Activated CD4-positive, alpha-beta T cell treated with anti-CD3 and anti-CD28 coated beads, Interleukin-2, Interleukin-4, amounts not matched to agents 100 ng/mL and 50 ng/mL, durations not matched to agents 16 hours and 8 hours (primary cell): Measurements from ENCODE around the gene CD68.

Source experiments
- DNase-seq: peaks from one replicate; pipeline ENCODE4 v3.0.0-alpha.2; 2020; ENCODE audit warnings: low spot score

The CD68 gene, protein sequence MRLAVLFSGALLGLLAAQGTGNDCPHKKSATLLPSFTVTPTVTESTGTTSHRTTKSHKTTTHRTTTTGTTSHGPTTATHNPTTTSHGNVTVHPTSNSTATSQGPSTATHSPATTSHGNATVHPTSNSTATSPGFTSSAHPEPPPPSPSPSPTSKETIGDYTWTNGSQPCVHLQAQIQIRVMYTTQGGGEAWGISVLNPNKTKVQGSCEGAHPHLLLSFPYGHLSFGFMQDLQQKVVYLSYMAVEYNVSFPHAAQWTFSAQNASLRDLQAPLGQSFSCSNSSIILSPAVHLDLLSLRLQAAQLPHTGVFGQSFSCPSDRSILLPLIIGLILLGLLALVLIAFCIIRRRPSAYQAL

DNA sequence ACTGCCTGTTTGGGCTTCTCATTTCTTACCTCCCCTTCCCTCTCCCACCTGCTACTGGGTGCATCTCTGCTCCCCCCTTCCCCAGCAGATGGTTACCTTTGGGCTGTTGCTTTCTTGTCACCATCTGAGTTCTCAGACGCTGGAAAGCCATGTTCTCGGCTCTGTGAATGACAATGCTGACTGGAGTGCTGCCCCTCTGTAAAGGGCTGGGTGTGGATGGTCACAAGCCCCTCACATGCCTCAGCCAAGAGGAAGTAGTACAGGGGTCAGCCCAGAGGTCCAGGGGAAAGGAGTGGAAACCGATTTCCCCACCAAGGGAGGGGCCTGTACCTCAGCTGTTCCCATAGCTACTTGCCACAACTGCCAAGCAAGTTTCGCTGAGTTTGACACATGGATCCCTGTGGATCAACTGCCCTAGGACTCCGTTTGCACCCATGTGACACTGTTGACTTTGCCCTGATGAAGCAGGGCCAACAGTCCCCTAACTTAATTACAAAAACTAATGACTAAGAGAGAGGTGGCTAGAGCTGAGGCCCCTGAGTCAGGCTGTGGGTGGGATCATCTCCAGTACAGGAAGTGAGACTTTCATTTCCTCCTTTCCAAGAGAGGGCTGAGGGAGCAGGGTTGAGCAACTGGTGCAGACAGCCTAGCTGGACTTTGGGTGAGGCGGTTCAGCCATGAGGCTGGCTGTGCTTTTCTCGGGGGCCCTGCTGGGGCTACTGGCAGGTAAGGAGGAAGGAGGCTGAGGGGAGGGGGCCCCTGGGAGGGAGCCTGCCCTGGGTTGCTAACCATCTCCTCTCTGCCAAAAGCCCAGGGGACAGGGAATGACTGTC, at the start of gene CD68:
Gene CD68, plus strand, starts transcription at position 638 of the 833 bp plus-strand sequence. Its CDS starts 40 bp downstream, at position 678.
- DNase-seq: peak; percentile 89

DNA sequence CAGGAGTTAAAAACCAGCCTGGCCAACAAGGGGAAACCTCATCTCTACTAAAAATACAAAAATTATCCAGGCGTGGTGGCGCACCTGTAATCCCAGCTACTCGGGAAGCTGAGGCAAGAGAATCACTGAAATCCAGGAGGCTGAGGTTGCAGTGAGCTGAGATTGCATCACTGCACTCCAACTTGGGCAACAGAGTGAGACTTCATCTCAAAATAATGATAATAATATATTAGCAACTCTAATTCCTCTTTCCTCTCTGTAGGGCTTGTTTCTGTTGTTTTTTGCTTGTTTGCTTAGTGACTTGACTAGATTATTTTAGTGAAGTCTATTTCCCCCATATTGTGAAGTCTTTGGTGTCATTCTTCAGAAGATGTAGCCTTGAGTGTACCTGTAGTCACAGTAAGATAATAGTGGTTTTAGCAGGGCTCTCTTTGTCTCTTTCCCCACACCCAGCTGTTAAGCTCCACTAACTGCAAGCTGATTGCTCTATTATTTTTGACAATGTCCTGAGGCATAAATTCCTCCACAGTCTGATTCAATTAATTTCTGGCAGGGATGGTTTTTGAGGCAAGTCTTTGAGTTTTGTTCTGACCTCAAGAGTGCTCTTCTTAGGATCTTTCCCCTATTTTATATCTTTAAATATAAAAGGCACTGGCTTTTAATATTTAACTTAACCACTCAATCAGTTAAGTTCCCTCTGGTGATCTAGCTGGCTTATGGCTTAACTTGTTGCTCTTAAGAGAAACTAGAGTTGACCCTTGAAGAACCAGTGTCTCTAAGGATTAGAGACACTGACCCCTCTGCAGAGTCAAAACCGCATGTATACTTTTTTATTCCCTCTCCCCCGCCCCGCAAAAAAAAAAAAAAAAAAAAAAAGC, 49.2 kb upstream of the CD68 start:
- DNase-seq: no peak

DNA sequence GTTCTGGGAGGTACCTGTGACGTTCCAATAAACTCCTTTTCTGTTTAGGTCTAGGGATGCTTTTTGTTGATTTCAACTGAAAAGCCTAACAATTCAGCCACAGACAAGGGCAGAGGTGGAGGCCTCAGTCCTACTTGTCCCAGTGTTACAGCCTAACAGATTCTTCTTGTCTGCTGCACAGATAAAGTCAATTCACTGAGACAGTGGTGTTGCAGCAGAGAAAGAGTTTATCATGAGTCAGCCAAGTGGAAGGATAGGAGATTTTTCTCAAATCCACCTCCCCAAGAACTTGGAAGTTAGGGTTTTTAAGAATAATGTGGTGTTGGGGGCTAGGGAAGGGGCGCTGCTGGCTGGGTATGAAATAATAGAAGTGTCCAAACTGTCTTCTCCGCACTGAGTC, 41.4 kb upstream of the CD68 start:
- DNase-seq: no peak

DNA sequence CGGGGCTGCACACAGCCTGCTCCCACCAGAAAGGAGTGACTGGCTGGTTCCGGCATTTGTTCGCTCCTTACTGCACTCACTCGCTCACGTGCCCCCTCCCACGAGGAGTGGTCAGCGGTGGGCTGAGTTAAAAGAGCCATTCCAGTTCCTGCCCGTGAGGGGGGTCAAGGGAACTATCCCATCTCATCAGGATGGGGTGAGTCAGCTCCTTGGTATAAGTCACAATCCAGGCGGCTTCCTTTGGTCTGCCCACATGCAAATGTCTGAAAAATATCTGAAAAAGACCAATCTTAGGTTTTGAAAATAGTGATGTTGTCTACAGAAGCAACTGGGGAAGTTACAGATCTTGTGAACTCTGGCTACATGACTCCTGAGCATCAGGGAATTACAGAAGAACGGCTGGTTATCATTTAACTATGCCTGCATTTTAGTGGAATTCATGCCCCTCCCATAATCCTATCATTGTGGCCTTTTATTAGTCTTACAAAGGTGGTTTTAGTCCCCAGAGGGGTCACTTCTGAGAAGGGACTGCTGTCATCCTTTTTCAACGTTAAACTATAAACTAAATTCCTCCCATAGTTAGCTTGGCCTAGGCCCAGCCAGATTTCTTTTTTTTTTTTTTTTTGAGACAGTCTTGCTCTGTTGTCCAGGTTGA, 40.4 kb upstream of the CD68 start:
- DNase-seq: no peak

DNA sequence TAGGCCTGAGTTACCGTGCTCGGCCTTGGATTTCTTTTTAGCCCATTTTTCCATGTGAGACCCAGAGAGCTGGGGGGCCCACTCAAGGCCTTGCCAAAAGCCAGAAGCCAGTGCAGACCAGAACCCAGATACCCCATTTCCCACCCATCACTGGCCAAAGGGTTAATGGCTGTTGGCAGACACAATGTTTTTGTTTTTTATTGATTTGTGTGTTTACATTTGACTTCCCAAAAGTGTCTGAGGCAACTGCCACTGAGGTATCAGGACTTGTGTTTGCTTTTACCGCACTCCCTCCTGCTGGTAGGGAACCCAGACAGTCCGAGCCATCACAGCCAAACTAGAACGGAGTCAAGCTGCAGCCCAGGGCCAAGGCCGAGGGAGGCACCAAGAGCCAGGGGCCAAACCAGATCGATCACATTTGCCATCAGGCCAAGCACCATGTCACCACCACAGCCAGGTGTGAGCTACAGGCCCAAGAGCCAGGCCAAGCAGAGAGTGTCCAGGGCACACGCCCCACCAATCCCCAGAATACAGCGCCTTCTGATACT, 38.3 kb upstream of the CD68 start:
- DNase-seq: no peak

DNA sequence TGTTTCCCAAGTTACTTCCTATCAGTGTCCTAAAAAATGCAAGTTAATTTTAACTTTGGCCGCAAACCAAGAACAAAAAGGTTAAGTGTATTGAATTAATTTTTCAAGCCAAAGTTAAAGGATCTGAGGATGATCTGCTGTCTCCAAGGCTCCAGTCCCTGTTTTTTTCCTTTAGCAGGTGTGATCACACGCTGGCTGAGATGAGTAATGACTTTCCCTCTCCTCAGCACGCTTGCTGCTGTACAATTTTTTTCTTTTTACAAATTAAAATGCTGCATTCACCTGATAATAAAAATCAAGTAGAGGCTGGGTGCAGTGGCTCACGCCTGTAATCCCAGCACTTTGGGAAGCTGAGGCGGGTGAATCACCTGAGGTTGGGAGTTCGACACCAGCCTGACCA, 34.5 kb upstream of the CD68 start:
- no peak for DNase-seq

DNA sequence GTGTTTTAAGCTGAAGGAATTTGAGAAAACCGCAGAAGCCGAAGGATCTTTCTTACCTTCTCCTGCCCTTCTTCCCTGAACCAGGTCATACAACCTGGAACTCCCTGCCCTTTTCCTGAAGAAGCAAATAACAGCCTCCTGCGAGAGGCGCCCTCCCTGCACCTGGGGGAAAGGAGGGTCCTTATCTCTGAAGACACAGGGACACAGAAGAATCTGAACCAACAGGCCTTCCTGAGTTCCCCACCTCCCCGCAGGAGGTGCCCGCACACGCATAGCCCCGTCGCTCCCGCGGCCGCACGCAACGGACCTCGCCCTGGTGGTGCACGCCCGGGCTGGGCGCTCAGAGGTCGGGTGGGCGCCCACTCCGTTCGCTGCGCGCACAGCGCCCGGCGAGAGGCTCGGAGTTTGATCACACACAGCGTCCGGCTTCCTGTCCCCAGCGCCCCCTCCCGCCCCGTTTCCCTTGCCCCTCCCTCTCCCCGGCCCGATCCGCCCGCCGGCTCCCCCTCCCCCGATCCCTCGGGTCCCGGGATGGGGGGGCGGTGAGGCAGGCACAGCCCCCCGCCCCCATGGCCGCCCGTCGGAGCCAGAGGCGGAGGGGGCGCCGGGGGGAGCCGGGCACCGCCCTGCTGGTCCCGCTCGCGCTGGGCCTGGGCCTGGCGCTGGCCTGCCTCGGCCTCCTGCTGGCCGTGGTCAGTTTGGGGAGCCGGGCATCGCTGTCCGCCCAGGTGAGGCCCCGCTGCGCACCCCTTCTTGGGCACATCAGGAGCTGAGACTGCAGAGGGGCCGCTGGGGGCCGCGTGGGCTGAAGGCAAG, 30.6 kb upstream of the CD68 start, which contains the start of gene TNFSF12:
Gene TNFSF12, plus strand, starts transcription at position 474 of the 816 bp plus-strand sequence. Its CDS starts 96 bp downstream, at position 570.
- peak; percentile 56 for DNase-seq

DNA sequence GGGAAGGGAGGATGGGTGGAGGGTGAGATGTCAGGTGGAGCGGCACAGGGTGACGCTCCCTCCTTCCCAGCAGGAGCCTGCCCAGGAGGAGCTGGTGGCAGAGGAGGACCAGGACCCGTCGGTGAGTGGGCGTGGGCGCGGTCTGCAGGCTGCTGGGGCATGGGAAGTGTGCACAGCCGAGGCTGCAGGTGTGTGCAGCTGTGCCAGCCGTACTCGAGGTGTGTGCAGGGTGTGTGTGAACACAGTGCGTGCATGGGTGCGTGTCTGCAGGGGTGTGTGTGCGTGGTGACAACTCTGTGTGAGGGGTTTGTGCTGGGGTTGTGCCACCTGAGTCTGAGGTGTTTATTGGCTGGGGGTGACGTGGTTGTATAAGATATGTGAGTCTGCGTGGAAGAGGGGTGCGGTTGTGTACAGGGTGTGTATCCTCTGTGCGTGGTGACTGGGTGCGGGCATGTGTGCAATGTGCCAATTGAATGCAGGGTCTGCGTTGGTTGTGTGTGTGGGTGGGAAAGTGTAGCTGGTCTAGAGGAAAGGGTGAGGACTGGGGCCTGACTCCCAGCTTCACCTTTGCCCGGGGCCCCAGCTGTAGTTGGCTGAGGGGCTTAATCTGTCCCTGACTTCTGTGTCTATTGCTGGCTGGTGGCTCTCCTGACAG, 29.9 kb upstream of the CD68 start:
- peak; percentile 42 for DNase-seq

DNA sequence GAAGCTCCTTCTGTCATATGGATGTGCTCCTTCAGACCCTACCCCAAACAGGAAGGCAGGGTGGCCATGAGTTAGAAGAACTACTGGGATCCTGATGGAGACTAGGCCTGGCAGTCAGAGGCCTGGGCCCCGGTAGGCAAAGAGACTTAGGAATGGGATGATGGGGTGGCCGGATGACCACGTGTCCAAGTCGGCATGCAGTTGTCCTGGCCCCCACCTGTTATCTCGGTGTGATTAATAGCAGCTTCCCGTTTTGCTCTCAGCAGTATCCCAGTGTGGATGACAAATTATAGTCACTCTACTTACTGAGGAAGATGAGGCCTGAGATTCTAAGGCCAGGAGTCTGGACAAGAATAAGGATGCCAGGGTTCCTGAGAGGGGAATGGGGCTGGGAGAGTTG, 29.1 kb upstream of the CD68 start:
- no peak for DNase-seq

DNA sequence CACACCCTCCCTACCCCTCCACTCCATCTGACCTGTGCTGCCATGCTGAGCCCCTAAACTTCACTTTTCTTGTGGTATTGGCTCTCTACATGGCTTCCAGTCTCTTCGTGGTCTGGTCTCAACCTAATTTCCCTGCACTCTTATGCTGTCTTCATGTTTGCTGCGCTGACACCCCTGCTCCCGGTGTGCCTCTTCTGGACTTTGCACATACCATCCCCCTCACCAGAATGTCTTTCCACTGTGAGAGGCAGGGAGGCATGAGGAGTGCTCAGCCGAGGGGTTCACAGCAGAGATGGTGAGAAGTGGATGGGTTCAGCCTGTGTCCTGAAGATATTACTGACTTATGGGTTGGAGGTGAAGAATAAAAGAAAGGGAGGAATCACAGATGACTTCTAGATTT, 28.0 kb upstream of the CD68 start:
- DNase-seq: no peak

DNA sequence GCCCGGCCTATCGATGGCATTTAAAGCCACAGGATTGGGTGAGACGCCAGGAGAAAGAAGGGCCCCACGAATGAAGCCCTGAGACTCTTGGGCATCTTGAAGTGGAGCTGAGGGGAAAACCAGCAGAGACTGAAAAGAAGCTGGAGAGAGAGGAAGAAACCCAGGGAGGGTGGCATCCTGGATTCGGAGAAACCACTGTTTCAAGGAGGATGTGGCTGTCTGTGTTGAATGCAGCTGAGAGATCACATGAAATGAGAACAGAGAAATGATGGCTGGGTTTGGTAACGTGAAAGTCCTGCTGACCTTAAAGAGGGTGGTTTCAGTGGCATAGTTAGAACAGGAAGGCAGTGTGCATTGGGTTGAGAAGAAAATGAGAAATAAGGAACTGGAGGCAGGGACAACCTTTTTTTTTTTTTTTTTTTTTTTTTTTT, 26.8 kb upstream of the CD68 start:
- peak; percentile 87 for DNase-seq

DNA sequence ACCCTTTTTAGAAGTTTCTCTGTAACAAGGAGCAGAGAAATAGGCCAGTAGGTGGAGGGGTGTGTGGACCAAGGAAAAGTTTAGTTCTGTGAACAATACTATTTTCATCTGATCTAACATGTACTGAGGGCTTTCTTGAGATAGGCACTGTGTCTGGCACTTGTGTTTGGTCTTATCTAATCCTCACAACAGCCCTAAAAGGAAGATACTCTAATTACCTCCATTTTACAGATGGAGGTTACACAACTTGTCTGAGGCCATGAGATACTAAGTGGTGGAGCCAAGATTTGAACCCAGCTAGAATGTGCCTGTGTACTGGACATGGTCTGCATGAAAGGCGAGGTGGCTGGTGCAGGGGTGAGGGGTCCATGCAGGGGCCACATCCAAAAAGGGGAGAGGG, 26.1 kb upstream of the CD68 start:
- no peak for DNase-seq

DNA sequence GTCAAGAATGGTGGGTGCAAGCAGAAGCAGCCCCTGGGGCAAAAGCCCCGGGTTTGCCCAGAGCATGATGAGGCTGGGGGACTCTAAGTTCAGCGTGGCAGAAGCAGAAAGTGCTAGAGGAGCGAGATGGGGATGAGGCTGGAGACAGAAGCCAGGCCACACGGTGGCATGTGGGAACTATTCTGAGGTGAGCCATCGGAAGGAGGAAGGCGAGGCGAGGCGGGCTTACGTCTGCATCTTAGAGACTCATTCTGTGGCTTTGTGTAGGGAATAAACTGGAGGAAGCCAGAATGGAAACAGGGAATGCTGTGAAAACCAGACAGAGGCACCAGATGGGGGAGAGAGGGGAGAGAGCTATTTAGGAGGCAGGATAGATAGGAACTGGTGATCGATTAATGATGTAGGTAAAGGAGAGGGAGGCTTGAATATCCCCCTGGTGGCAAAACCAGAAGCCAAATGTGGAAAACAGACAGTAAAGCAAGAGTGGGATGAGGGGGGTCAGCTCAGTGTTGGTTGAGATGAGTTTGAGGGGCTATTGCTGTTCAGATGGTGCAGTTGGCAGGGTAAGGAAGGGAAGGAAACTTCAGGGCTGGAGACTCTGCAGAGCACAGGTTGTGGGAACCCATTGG, 24.0 kb upstream of the CD68 start:
- no peak for DNase-seq

DNA sequence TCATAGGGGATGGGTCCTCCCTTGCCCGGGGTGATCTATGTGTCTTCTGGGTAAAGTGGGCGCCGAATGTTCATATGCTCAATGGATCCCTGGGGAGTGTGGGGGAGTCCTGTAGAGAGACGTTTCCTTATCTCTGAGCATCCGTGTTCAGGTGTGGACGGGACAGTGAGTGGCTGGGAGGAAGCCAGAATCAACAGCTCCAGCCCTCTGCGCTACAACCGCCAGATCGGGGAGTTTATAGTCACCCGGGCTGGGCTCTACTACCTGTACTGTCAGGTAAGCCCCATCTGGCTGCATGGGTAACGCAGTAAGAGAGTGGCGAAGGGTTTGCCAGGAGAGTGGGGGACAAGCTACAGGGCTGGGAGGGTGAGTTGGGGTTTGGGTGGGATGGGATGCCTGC, 22.8 kb upstream of the CD68 start:
- DNase-seq: no peak

DNA sequence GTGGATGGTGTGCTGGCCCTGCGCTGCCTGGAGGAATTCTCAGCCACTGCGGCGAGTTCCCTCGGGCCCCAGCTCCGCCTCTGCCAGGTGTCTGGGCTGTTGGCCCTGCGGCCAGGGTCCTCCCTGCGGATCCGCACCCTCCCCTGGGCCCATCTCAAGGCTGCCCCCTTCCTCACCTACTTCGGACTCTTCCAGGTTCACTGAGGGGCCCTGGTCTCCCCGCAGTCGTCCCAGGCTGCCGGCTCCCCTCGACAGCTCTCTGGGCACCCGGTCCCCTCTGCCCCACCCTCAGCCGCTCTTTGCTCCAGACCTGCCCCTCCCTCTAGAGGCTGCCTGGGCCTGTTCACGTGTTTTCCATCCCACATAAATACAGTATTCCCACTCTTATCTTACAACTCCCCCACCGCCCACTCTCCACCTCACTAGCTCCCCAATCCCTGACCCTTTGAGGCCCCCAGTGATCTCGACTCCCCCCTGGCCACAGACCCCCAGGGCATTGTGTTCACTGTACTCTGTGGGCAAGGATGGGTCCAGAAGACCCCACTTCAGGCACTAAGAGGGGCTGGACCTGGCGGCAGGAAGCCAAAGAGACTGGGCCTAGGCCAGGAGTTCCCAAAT, 22.2 kb upstream of the CD68 start:
- DNase-seq: no peak

DNA sequence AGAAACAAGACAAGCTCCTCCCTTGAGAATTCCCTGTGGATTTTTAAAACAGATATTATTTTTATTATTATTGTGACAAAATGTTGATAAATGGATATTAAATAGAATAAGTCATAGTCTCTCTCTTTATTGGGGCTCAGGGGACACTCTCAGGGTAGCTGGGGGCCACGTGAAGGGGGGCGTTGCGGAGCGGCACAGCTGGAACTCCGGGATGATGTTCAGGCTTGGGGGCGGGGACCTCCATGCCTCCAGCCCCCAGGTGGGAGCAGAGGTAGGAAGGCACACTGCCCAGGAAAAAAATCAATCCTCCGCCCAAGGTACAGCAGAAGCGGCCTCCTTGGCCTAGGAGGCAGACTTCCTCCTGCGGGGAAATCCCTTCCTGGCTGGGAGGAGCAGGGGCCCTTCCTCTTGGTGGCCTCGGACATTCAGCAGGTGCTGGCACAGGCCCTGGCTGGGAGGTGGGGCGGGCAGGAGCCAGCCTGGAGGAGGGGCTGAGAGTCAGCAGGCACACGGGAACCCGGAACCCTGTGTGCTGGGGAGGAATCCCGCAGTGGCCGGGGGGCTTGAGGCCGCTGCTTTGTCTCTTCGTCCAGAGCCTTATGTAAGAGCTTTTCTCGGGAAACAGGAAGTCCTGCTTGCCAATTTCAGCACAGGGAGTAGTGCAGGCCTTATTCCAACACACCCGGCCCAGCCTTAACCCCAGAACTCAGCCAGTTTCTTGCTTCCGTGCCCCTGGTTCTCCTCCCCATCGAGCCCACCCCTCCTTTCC, 21.5 kb upstream of the CD68 start:
- DNase-seq: no peak

DNA sequence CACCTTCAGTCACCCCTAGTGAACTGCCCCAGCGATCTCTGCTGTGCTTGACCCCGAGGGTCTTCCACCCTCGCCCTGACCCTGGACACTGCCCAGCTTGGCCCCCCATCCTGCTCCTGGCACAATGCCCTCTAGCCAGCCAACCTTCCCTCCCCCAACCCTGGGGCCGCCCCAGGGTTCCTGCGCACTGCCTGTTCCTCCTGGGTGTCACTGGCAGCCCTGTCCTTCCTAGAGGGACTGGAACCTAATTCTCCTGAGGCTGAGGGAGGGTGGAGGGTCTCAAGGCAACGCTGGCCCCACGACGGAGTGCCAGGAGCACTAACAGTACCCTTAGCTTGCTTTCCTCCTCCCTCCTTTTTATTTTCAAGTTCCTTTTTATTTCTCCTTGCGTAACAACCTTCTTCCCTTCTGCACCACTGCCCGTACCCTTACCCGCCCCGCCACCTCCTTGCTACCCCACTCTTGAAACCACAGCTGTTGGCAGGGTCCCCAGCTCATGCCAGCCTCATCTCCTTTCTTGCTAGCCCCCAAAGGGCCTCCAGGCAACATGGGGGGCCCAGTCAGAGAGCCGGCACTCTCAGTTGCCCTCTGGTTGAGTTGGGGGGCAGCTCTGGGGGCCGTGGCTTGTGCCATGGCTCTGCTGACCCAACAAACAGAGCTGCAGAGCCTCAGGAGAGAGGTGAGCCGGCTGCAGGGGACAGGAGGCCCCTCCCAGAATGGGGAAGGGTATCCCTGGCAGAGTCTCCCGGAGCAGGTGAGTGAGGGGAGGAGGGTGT, 20.7 kb upstream of the CD68 start, which contains the start of gene TNFSF13:
Gene TNFSF13, plus strand, starts transcription at position 207 of the 776 bp plus-strand sequence. Its CDS starts 290 bp downstream, at position 497.
- no peak for DNase-seq
